ENCODE results near the gene CDH26. TPM values are rescaled to one million over a fixed set of nuclear protein-coding genes. Genes with fewer than 3 reads are reported as not detected.

Gene CDH26
- polyA plus RNA-seq, 1 donor from 2014 or later = 0.43 TPM

DNA sequence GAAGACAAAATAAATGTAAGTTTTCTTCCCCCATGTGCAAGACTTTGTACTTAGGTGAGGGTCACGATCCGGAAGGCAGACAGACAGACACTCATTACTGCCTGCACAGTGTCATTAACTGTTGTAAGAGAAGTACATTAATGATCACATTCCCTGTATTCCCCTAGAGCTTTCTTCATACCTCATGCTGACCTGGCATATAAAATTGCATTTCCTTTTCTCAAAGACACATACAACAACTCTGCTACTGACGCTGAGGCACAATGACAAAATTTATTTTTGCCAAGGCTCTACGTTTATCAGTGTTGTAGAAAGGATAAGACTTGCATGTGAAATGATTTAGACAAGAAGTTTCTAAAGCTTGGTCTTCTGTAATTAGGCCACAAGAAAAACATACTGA is 21.8 kb upstream of the CDH26 start:
- Histone ChIP-seq H3F3A (ENCODE audit: insufficient read depth, low read length, poor library complexity, severe bottlenecking) (peaks cover 7% of the 10 kb centered on the region), H3K27ac (ENCODE audit: low read length) (no peak overlapping the region), H3K27me3 (ENCODE audit: insufficient read depth, low read depth, low read length) (no peaks in the 10 kb centered on the region), H2AFZ (ENCODE audit: low read depth, low read length) (no peak overlapping the region), H3K4me2 (ENCODE audit: low read length) (no peak overlapping the region), H3K9ac (ENCODE audit: low read length) (no peak overlapping the region), H3K9me2 (ENCODE audit: insufficient read depth, low read length) (no peaks in the 10 kb centered on the region), H3K4me3 (ENCODE audit: low read length) (no peak overlapping the region), H3K79me2 (replicated peaks; ENCODE audit: insufficient read depth, low read length) (no peaks in the 10 kb centered on the region), H3K9me3 (ENCODE audit: low read length) (no peaks in the 10 kb centered on the region), H3K36me3 (ENCODE audit: insufficient read depth, low read length) (no peaks in the 10 kb centered on the region), H4K20me1 (ENCODE audit: insufficient read depth) (no peaks in the 10 kb centered on the region)
- no peak for TF ChIP-seq EZH2 (IDR thresholded peaks at IDR 0.05; ENCODE audit: borderline replicate concordance, insufficient read depth, low read length, poor library complexity, severe bottlenecking)
- TF ChIP-seq, protein P1, sequence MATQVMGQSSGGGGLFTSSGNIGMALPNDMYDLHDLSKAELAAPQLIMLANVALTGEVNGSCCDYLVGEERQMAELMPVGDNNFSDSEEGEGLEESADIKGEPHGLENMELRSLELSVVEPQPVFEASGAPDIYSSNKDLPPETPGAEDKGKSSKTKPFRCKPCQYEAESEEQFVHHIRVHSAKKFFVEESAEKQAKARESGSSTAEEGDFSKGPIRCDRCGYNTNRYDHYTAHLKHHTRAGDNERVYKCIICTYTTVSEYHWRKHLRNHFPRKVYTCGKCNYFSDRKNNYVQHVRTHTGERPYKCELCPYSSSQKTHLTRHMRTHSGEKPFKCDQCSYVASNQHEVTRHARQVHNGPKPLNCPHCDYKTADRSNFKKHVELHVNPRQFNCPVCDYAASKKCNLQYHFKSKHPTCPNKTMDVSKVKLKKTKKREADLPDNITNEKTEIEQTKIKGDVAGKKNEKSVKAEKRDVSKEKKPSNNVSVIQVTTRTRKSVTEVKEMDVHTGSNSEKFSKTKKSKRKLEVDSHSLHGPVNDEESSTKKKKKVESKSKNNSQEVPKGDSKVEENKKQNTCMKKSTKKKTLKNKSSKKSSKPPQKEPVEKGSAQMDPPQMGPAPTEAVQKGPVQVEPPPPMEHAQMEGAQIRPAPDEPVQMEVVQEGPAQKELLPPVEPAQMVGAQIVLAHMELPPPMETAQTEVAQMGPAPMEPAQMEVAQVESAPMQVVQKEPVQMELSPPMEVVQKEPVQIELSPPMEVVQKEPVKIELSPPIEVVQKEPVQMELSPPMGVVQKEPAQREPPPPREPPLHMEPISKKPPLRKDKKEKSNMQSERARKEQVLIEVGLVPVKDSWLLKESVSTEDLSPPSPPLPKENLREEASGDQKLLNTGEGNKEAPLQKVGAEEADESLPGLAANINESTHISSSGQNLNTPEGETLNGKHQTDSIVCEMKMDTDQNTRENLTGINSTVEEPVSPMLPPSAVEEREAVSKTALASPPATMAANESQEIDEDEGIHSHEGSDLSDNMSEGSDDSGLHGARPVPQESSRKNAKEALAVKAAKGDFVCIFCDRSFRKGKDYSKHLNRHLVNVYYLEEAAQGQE (IDR thresholded peaks at IDR 0.05; ENCODE audit: borderline replicate concordance) = no peak

GRCh38 chr20:59937150-59937549 is 21.1 kb upstream of the CDH26 start:
- no peak for TF ChIP-seq POLR2AphosphoS5 (IDR thresholded peaks at IDR 0.05)
- no peak for TF ChIP-seq RAD21 (conservative IDR thresholded peaks at IDR 0.05)
- TF ChIP-seq MXI1 (conservative IDR thresholded peaks at IDR 0.05; ENCODE audit: poor library complexity, severe bottlenecking) = no peak
- TF ChIP-seq EP300 (conservative IDR thresholded peaks at IDR 0.05; ENCODE audit: poor library complexity, severe bottlenecking) = no peak
- no peak for TF ChIP-seq SMC3 (conservative IDR thresholded peaks at IDR 0.05; ENCODE audit: poor library complexity)
- TF ChIP-seq TAF1 (IDR thresholded peaks at IDR 0.05; ENCODE audit: low read depth) = no peak
- TF ChIP-seq, protein P1 (IDR thresholded peaks at IDR 0.05; ENCODE audit: borderline replicate concordance) = no peak
- no peak for TF ChIP-seq EZH2 (IDR thresholded peaks at IDR 0.05; ENCODE audit: borderline replicate concordance, insufficient read depth, low read length, poor library complexity, severe bottlenecking)
- TF ChIP-seq, protein P2, sequence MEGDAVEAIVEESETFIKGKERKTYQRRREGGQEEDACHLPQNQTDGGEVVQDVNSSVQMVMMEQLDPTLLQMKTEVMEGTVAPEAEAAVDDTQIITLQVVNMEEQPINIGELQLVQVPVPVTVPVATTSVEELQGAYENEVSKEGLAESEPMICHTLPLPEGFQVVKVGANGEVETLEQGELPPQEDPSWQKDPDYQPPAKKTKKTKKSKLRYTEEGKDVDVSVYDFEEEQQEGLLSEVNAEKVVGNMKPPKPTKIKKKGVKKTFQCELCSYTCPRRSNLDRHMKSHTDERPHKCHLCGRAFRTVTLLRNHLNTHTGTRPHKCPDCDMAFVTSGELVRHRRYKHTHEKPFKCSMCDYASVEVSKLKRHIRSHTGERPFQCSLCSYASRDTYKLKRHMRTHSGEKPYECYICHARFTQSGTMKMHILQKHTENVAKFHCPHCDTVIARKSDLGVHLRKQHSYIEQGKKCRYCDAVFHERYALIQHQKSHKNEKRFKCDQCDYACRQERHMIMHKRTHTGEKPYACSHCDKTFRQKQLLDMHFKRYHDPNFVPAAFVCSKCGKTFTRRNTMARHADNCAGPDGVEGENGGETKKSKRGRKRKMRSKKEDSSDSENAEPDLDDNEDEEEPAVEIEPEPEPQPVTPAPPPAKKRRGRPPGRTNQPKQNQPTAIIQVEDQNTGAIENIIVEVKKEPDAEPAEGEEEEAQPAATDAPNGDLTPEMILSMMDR (IDR thresholded peaks at IDR 0.05; ENCODE audit: poor library complexity, severe bottlenecking) = no peak
- no peak overlapping the region for H3K4me3 ChIP-seq (ENCODE audit: low read length)

More at GRCh38 chr20:59937150-59937549, 21.1 kb upstream of the CDH26 start:
- H3K9me3 ChIP-seq (ENCODE audit: low read length) = no peaks in the 10 kb centered on the region
- no peak overlapping the region for H3K4me2 ChIP-seq (ENCODE audit: low read length)
- no peaks in the 10 kb centered on the region for H4K20me1 ChIP-seq (ENCODE audit: insufficient read depth)
- no peaks in the 10 kb centered on the region for H3K9me2 ChIP-seq (ENCODE audit: insufficient read depth, low read length)
- H3K79me2 ChIP-seq (replicated peaks; ENCODE audit: insufficient read depth, low read length) = no peaks in the 10 kb centered on the region
- no peak overlapping the region for H3K9ac ChIP-seq (ENCODE audit: low read length)
- no peaks in the 10 kb centered on the region for H3K36me3 ChIP-seq (ENCODE audit: insufficient read depth, low read length)
- H3K27me3 ChIP-seq (ENCODE audit: insufficient read depth, low read depth, low read length) = no peaks in the 10 kb centered on the region
- H3K27ac ChIP-seq (ENCODE audit: low read length) = no peak overlapping the region
- peaks cover 7% of the 10 kb centered on the region for H3F3A ChIP-seq (ENCODE audit: insufficient read depth, low read length, poor library complexity, severe bottlenecking)
- no peak overlapping the region for H2AFZ ChIP-seq (ENCODE audit: low read depth, low read length)

Data from neural cell (in vitro differentiated cells).